Activated naive CD4-positive, alpha-beta T cell treated with anti-CD3 and anti-CD28 coated beads for 36 hours (primary cell): ENCODE results near the gene GSN. TPM values are rescaled to one million over a fixed set of nuclear protein-coding genes. Genes with fewer than 3 reads are reported as not detected.

Experiments
- CTCF ChIA-PET: fragments of 350-600 bp; sonication (Branson Sonifier 250); formaldehyde crosslinking; loops from one replicate; lab custom pipeline; 2021; ENCODE audit warnings: antibody characterized with exemption; lab: Charles Lee
- DNase-seq: peaks from one replicate; pipeline ENCODE4 v3.0.0-alpha.2; 2020
- H3K27ac Mint-ChIP-seq: one replicate; pipeline ENCODE4 v1.8.0; 2021; ENCODE audit warnings: mild to moderate bottlenecking, mixed read lengths
- H3K27me3 Mint-ChIP-seq: one replicate; pipeline ENCODE4 v1.8.0; 2021; ENCODE audit warnings: low read depth, mixed read lengths
- H3K36me3 Mint-ChIP-seq: one replicate; pipeline ENCODE4 v1.8.0; 2021; ENCODE audit warnings: low read depth, mixed read lengths
- H3K4me1 Mint-ChIP-seq: one replicate; pipeline ENCODE4 v1.8.0; 2021; ENCODE audit warnings: low read depth, mixed read lengths
- H3K4me3 Mint-ChIP-seq: one replicate; pipeline ENCODE4 v1.8.0; 2021; ENCODE audit warnings: mild to moderate bottlenecking, moderate library complexity, mixed read lengths
- H3K9me3 Mint-ChIP-seq: one replicate; pipeline ENCODE4 v1.8.0; 2021; ENCODE audit warnings: mixed read lengths
- intact Hi-C: fragments of 100-400 bp; cut with micrococcal nuclease; formaldehyde crosslinking; loops from one replicate; pipeline ENCODE4 v1.15.1; 2023
- total RNA-seq, 2 experiments: library from RNA; stranded (reverse); gene quantifications; one replicate each; pipeline ENCODE4 v1.2.3, GENCODE V29; 2021

Gene GSN
- total RNA-seq, 2 experiments from 2014 or later: 1.1 to 1.2 TPM

DNA sequence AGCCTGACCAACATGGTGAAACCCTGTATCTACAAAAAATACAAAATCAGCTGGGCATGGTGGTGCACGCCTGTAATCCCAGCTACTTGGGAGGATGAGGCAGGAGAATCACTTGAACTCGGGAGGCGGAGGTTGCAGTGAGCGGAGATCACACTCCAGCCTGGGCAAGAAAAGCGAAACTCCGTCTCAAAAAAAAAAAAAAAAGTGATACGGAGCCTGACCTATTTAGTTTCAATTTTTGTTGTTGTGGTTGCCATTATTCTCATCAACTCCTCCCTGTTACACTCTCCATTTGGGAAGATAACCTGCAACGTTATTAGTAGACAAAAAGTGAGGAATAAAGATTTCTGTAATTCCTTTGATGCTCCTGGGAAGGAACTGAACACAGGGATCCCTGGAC, 100.8 kb downstream of the GSN start:
- peaks cover 31% of the 10 kb centered on the region for H3K4me1 Mint-ChIP-seq
- peaks cover 4% of the 10 kb centered on the region for H3K36me3 Mint-ChIP-seq

GRCh38 chr9:121369595-121370265, 101.8 kb downstream of the GSN start, which contains the start of gene STOM:
TSS of gene STOM (minus strand) at chr9:121370250. CDS start at chr9:121370187, 63 bp downstream.
- H3K4me1 Mint-ChIP-seq: peaks cover 31% of the 10 kb centered on the region
- peaks cover 4% of the 10 kb centered on the region for H3K36me3 Mint-ChIP-seq
- CTCF ChIA-PET: interaction anchor here (1.0 to 1.3 kb wide), 2 partner anchors 16 to 50 kb away, joined by 6 to 12 read pairs; no protein-coding TSS in a partner anchor
- no peaks in the 10 kb centered on the region for H3K27me3 Mint-ChIP-seq
- DNase-seq: peak; percentile 74
- peak within 1 kb of the TSS; percentile 82 for H3K4me3 Mint-ChIP-seq
- no peaks in the 10 kb centered on the region for H3K9me3 Mint-ChIP-seq
- peak within 1 kb of the TSS; percentile 88 for H3K27ac Mint-ChIP-seq
- intact Hi-C loops: loop anchor here (1.0 to 5.0 kb wide), 6 partner anchors 16 to 295 kb away; partner anchors contain the start of genes CNTRL and RAB14

More for the DNA sequence above, 100.8 kb downstream of the GSN start:
- intact Hi-C loops: loop anchor here (2.0 kb wide), 1 partner anchor 294 kb away; the partner anchor contains the start of gene CNTRL
- CTCF ChIA-PET: interaction anchor here (1.0 to 1.3 kb wide), 2 partner anchors 15 to 49 kb away, joined by 6 to 12 read pairs; no protein-coding TSS in a partner anchor
- no peaks in the 10 kb centered on the region for H3K27me3 Mint-ChIP-seq
- no peak overlapping the region for H3K27ac Mint-ChIP-seq
- no peaks in the 10 kb centered on the region for H3K9me3 Mint-ChIP-seq
- no peak for DNase-seq
- H3K4me3 Mint-ChIP-seq: peak overlapping the region; percentile 82

GRCh38 chr9:121371495-121372061, 103.6 kb downstream of the GSN start:
- peak overlapping the region; percentile 44 for H3K4me3 Mint-ChIP-seq
- H3K9me3 Mint-ChIP-seq: no peaks in the 10 kb centered on the region
- no peaks in the 10 kb centered on the region for H3K27me3 Mint-ChIP-seq
- DNase-seq: no peak
- H3K27ac Mint-ChIP-seq: peak overlapping the region; percentile 51
- CTCF ChIA-PET: interaction anchor here (1.2 to 2.9 kb wide), 3 partner anchors 26 to 158 kb away, joined by 3 to 10 read pairs (median 3); no protein-coding TSS in a partner anchor
- intact Hi-C loops: loop anchor here (2.0 to 5.0 kb wide), 3 partner anchors 29 to 249 kb away; partner anchors contain the start of gene RAB14
- H3K36me3 Mint-ChIP-seq: peaks cover 4% of the 10 kb centered on the region
- H3K4me1 Mint-ChIP-seq: peaks cover 31% of the 10 kb centered on the region

DNA sequence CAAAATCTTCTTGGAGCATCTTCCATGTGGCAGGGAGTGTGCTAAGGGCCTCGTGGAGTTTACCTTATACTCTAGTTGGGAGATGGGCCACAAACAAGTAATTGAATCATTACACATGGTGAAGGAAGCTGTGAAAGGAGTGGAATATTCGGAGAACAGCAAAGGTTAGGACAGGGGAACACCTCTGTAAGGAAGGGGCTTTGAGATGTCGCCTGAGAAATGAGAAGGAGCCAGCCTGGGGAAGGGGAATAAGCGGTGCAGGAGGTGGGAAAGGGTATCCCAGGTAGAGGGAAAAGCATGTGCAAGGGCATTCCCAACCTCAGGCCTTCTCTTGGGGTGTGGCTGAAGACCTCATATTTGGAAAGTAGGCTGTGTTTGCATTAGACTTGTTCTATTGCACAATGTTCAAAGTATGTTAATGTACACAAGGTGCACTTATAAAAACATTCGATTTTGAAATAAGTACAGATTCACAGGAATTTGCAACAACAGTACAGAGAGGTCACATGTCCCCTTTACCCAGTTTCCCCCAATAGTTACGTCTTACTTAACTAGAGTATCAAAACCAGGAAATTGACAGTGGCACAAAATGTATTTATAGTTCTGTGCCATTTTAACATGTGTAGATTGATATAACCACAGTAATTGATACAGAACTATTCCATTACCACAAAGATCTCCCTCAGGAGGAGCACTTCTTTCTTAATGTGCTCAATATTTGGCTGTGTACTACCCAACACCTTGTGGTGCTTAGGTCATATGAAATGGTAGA, 104.5 kb downstream of the GSN start:
- no peak for DNase-seq
- Mint-ChIP-seq H3K4me3 (no peak overlapping the region), H3K36me3 (peaks cover 4% of the 10 kb centered on the region), H3K9me3 (no peaks in the 10 kb centered on the region), H3K4me1 (peaks cover 31% of the 10 kb centered on the region), H3K27me3 (no peaks in the 10 kb centered on the region), H3K27ac (no peak overlapping the region)
- intact Hi-C loops: loop anchor here (5.0 kb wide), 2 partner anchors 170 to 250 kb away; partner anchors contain the start of gene RAB14
- CTCF ChIA-PET: interaction anchor here (1.3 to 2.9 kb wide), 3 partner anchors 27 to 159 kb away, joined by 3 to 10 read pairs (median 3); no protein-coding TSS in a partner anchor

DNA sequence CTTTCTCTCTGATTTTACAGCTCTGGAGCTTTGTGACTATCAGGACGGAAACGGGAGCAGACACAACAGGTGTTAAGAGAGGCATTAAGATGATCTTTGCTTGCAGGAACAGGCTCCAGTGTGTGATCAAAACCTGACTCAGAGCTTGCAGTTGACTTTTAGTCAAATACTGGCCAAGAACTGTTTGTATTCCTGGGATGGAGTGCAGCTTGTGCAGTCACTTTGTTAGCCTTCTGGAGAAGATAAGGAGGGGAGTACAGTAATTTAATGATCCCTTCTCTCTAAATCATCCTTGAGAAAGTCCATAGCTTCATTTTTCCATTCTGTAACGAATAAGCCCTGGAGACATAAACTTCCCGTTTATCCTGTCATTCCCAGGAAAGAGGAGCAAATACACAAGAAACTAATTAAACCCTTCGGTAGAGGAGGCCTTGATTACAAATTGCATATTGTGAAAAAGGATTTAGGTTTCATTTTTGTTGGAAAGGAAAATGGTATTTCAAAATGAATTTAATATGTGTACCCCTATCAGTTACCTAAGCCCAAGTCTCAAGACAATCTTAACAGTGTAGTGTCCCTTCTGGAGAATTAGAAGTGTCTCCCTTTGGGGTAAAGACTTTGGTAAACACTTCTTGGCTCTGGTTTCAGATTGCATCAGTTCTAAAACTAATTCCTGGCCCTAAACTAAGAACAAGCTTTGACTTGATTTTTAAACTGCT, 105.2 kb downstream of the GSN start:
- no peak for DNase-seq
- intact Hi-C loops: loop anchor here (5.0 kb wide), 2 partner anchors 171 to 251 kb away; partner anchors contain the start of gene RAB14
- Mint-ChIP-seq H3K27ac (no peak overlapping the region), H3K27me3 (no peaks in the 10 kb centered on the region), H3K36me3 (peaks cover 5% of the 10 kb centered on the region), H3K9me3 (no peaks in the 10 kb centered on the region), H3K4me3 (no peak overlapping the region), H3K4me1 (peaks cover 26% of the 10 kb centered on the region)
- CTCF ChIA-PET: interaction anchor here (1.3 to 2.9 kb wide), 2 partner anchors 26 to 53 kb away, joined by 3 to 10 read pairs; no protein-coding TSS in a partner anchor

- no peaks in the 10 kb centered on the region for H3K9me3 Mint-ChIP-seq
- H3K4me1 Mint-ChIP-seq: peaks cover 8% of the 10 kb centered on the region
- peaks cover 2% of the 10 kb centered on the region for H3K36me3 Mint-ChIP-seq
- CTCF ChIA-PET: interaction anchor here (0.6 to 5.1 kb wide), 3 partner anchors 56 to 1451 kb away, joined by 3 to 43 read pairs (median 3); no protein-coding TSS in a partner anchor
- DNase-seq: no peak
- no peak overlapping the region for H3K27ac Mint-ChIP-seq
- no peaks in the 10 kb centered on the region for H3K27me3 Mint-ChIP-seq
- H3K4me3 Mint-ChIP-seq: no peak overlapping the region
- intact Hi-C loops: loop anchor here (1.0 kb wide), 1 partner anchor 56 kb away; no protein-coding TSS in a partner anchor
Measured at GRCh38 chr9:121376214-121376830, 108.4 kb downstream of the GSN start.

DNA sequence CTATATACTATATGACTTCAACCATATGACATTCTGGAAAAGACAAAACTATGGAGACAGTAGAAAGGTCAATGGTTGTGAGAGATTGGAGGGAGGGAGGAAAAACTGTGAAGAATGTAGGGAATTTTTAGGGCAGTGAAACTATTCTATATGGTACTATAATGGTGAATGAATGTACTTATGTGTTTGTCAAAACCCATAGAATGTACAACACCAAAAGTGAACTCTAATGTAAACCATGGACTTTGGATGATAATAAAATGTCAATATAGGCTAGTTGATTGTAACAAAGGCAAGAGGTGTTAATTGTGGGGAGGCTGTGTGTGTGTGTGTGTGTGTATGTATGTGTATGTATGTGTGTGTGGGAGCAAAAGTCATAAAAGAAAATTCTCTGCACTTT, 112.9 kb downstream of the GSN start:
- H3K4me1 Mint-ChIP-seq: no peaks in the 10 kb centered on the region
- no peak overlapping the region for H3K4me3 Mint-ChIP-seq
- no peaks in the 10 kb centered on the region for H3K9me3 Mint-ChIP-seq
- H3K27ac Mint-ChIP-seq: no peak overlapping the region
- no peak for DNase-seq
- CTCF ChIA-PET: interaction anchor here (0.6 to 1.1 kb wide), 2 partner anchors 23 to 41 kb away, joined by 4 to 7 read pairs; no protein-coding TSS in a partner anchor
- H3K36me3 Mint-ChIP-seq: peaks cover 2% of the 10 kb centered on the region
- H3K27me3 Mint-ChIP-seq: peaks cover 2% of the 10 kb centered on the region
- intact Hi-C loops: no loop called here

Other genes starting within 250 kb of the GSN start
- gene C5, start 217.9 kb upstream of the GSN start, total RNA-seq: 1 to 10 TPM in 1 of 2 experiments, under 1 TPM in 1; 0.99 to 1.6 TPM
- 10 to 100 TPM; 59.4 to 63.6 TPM for gene CNTRL, start 193.2 kb upstream of the GSN start, total RNA-seq
- 10 to 100 TPM; 61.1 to 64.2 TPM for gene RAB14, start 66.3 kb upstream of the GSN start, total RNA-seq
- 10 to 100 TPM; 34.0 to 37.7 TPM for gene STOM, start 102.1 kb downstream of the GSN start, total RNA-seq
- gene GGTA1, start 231.7 kb downstream of the GSN start, total RNA-seq: not detected